ENCODE measurements around the gene TMEM208.

The TMEM208 gene

GRCh38 chr16:67246081-67246755 lies 19.3 kb downstream of the TMEM208 start:
- H3K4me3 ChIP-seq (ENCODE audit: low read depth, low read length), result peak overlapping the region; percentile 91
- peak; percentile 57 for TF ChIP-seq CTCF (IDR thresholded peaks at IDR 0.05; ENCODE audit: low read depth, low read length, missing control alignments)
- in situ Hi-C loops (cut with HindIII; ENCODE audit: low sequenced_read_pairs), result no loop called here
- peak; percentile 70 for DNase-seq (ENCODE audit: low read depth)

GRCh38 chr16:67246756-67247191 lies 19.8 kb downstream of the TMEM208 start:
- in situ Hi-C loops (cut with HindIII; ENCODE audit: low sequenced_read_pairs), result no loop called here
- DNase-seq (ENCODE audit: low read depth), result no peak

GRCh38 chr16:67247192-67248072 lies 20.5 kb downstream of the TMEM208 start, which contains the start of gene FHOD1:
Gene FHOD1 (minus strand): TSS chr16:67247481. CDS start chr16:67247410, 71 bp downstream.
- peak within 1 kb of the TSS; percentile 91 for H3K4me3 ChIP-seq (ENCODE audit: low read depth, low read length)
- no peak for TF ChIP-seq CTCF (IDR thresholded peaks at IDR 0.05; ENCODE audit: low read depth, low read length, missing control alignments)
- peak; percentile 85 for DNase-seq (ENCODE audit: low read depth)
- in situ Hi-C loops (cut with HindIII; ENCODE audit: low sequenced_read_pairs), result no loop called here

More at GRCh38 chr16:67246756-67247191, 19.8 kb downstream of the TMEM208 start:
- peak overlapping the region; percentile 91 for H3K4me3 ChIP-seq (ENCODE audit: low read depth, low read length)
- no peak for TF ChIP-seq CTCF (IDR thresholded peaks at IDR 0.05; ENCODE audit: low read depth, low read length, missing control alignments)

GRCh38 chr16:67248073-67248400 lies 21.1 kb downstream of the TMEM208 start:
- peak overlapping the region; percentile 91 for H3K4me3 ChIP-seq (ENCODE audit: low read depth, low read length)
- in situ Hi-C loops (cut with HindIII; ENCODE audit: low sequenced_read_pairs), result no loop called here
- no peak for TF ChIP-seq CTCF (IDR thresholded peaks at IDR 0.05; ENCODE audit: low read depth, low read length, missing control alignments)
- no peak for DNase-seq (ENCODE audit: low read depth)

GRCh38 chr16:67248401-67249177 lies 21.7 kb downstream of the TMEM208 start, which contains the start of gene SLC9A5:
Gene SLC9A5 (plus strand): TSS chr16:67248979. CDS start chr16:67249015, 36 bp downstream.
- no peak for TF ChIP-seq CTCF (IDR thresholded peaks at IDR 0.05; ENCODE audit: low read depth, low read length, missing control alignments)
- DNase-seq (ENCODE audit: low read depth), result no peak
- peak within 1 kb of the TSS; percentile 91 for H3K4me3 ChIP-seq (ENCODE audit: low read depth, low read length)
- in situ Hi-C loops (cut with HindIII; ENCODE audit: low sequenced_read_pairs), result no loop called here
